ENCODE results near the gene SCGN.
"Not testable (repeated sequence)": the region's sequence is repeated elsewhere in the genome, so short reads cannot be mapped to it uniquely, and the experiment has no call there.

The SCGN gene

DNA sequence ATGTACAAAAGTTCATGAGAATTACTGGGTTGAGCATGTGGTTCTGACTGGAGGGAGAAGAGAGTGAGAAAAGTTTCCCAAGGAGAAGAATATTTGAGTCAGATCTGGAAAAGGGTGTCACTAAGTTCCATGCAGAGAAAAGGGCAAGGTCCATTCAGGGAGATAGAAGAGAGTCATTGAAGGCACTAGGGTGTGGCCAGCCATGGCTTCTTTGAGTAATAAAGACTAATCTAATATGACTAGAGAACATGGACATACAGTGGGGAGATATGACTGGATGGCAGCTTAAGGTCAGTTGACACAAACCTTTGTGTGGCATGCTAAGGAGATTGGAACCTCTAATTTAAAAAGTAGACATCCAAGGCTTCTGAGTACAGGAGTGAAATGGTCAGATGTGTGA, 91.9 kb downstream of the SCGN start:
- no peak for TF ChIP-seq POLR2A (IDR thresholded peaks at IDR 0.05; ENCODE audit: low read depth, low read length)
- no peak for DNase-seq (ENCODE audit: insufficient read length, low spot score)
- no peak for FAIRE-seq

DNA sequence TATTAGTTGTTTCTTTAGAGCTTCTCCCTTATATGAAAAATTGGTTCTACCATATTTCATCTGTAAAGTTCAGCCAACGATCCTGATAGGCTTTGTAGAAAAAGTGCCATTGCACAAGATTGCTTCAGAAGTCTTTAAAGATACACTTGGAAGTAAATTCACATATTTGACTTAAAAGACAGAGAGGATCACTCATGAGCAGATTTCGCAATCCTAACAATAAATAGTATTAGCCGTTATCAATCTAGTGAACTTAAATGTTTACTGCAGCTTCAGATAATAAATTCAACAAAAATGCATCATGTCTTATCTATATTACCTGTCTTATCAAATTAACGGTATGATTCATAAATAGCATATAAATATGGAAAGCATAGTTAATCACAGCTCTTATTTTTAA, 93.8 kb downstream of the SCGN start:
- no peak for FAIRE-seq
- no peak for DNase-seq (ENCODE audit: insufficient read length, low spot score)
- no peak for TF ChIP-seq POLR2A (IDR thresholded peaks at IDR 0.05; ENCODE audit: low read depth, low read length)

DNA sequence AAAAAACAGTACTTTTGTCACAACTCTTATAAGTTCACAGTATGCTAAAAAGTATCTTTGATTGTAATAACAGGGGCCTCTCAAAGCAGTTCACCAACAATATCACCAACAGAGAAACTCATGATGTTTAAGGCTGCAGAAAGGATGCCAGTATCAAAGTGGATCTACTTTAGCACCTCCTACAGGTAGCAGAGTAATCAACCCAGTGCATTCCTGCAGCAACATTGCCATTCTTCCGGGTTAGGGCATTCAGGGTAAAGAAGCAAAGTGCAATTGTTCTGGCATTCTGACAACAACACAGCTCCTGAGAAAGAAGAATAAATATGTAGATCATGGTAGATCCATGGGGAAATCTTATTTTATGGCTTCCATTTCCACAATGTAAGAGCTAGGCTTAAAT, 95.0 kb downstream of the SCGN start:
- TF ChIP-seq POLR2A (IDR thresholded peaks at IDR 0.05; ENCODE audit: low read depth, low read length): no peak
- no peak for DNase-seq (ENCODE audit: insufficient read length, low spot score)
- FAIRE-seq: no peak

DNA sequence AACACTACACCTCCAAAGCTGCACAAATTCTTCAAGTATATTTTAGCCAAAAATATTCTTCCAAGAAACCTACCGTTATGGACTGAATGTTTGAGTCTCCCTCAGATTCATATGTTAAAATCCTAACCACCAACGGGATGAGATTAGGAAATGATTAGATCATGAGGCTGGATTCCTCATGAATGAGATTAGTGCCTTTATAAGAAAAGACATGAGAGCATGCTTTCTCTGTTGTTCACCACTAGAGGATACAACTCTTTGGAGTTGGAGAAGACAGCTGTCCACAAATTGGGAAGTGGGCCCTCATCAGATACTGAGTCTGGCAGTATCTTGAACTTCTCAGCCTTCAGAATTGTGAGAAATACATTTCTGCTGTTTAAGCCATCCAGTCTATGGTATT, 95.5 kb downstream of the SCGN start:
- DNase-seq (ENCODE audit: insufficient read length, low spot score) (no peak), FAIRE-seq (no peak)
- no peak for TF ChIP-seq POLR2A (IDR thresholded peaks at IDR 0.05; ENCODE audit: low read depth, low read length)

DNA sequence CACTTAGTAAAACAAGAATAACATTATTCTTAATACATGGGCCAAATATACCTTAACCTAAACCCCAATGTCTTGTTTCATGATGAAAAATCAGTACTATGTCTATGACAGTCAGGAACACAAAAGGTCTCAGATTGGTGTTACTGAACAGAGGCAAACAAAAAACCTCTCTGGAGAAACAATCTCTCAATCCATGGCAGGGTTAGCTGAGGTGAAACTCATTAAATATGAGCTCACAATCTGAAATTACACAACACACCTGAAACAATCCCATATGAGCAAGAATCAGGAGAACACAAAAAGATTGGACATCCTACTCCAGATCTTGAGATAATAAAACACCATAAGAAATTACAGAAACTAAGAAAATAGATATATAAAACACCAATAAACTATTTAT, 96.0 kb downstream of the SCGN start:
- DNase-seq (ENCODE audit: insufficient read length, low spot score) (no peak), FAIRE-seq (no peak)
- TF ChIP-seq POLR2A (IDR thresholded peaks at IDR 0.05; ENCODE audit: low read depth, low read length): no peak

DNA sequence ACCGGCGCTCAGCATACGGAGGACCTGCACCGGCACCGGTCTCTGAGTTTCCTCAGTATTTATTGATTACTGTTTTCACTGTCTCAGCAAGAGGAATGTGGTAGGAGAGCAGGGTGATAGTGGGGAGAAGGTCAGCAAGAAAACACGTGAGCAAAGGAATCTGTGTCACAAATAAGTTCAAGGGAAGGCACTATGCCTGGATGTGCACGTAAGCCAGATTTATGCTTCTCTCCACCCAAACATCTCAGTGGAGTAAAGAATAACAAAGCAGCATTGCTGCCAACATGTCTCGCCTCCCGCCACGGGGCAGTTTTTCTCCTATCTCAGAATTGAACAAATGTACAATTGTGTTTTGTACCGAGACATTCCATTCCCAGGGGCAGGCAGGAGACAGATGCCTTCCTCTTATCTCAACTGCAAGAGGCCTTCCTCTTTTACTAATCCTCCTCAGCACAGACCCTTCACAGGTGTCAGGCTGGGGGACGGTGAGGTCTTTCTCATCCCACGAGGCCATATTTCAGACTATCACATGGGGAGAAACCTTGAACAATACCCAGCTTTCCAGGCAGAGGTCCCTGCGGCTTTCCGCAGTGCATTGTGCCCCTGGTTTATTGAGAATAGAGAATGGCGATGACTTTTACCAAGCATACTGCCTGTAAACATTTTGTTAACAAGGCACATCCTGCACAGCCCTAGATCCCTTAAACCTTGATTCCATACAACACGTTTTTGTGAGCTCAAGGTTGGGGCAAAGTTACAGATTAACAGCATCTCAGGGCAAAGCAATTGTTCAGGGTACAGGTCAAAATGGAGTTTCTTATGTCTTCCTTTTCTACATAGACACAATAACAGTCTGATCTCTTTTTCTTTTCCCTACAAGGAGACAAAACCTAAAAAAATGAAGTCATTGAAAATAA, 96.8 kb downstream of the SCGN start:
- FAIRE-seq; DNase-seq (ENCODE audit: insufficient read length, low spot score): not testable (repeated sequence)

DNA sequence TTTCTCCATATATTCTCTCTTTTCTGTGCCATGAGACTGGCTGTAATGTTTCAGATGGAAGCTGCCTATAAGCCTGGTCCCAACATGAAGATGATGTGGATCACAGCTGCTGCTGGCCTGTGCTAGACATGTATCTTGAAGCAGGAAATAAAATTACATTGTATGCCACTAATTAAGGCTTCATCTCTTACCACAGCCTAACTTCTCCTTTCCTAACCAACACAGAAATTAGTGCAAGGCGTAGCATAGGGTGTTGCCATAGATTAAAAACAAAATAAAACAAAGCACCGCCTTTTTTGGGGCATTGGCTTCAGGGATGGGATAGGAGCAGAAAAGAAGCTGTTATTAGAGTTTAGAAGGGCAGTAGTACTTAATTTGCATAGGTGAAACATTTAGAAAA, 97.8 kb downstream of the SCGN start:
- no peak for FAIRE-seq
- no peak for DNase-seq (ENCODE audit: insufficient read length, low spot score)
- TF ChIP-seq POLR2A (IDR thresholded peaks at IDR 0.05; ENCODE audit: low read depth, low read length): no peak

DNA sequence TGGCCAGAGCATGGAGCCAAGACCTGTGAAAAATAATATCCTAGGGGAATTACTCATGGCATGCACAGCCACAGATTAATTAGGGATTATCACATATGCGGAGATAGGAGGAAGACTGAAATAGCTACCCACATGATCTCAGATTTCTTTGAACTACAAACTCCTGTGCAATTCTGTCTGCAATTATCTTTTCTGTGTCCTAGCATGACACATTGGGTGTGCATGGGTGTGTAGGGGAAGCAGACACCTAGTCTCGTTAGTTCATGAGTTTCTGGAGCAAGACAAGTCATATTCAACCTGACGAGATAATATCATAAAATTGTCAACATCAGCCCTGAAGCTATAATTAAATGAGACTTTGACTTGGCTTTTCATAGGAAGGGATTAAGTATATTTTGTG, 98.9 kb downstream of the SCGN start:
- no peak for TF ChIP-seq POLR2A (IDR thresholded peaks at IDR 0.05; ENCODE audit: low read depth, low read length)
- DNase-seq (ENCODE audit: insufficient read length, low spot score) (no peak), FAIRE-seq (no peak)
